RWPE2 (cell line): ENCODE measurements around the gene CKMT1B.
"Not testable (repeated sequence)": the region's sequence is repeated elsewhere in the genome, so short reads cannot be mapped to it uniquely, and the experiment has no call there.

Source experiments
- ATAC-seq: fragments of 200-7000 bp; cut with Tn5 transposase; 3 replicates; pipeline ENCODE4 v1.9.1; 2021; ENCODE audit warnings: low read depth
- DNase-seq: peaks from one replicate; pipeline ENCODE4 v3.0.0-alpha.2; 2020; ENCODE audit warnings: low spot score
- H3K27ac ChIP-seq: fragments of 450-650 bp; 2 replicates; pipeline ENCODE4 v1.5.1; 2017; ENCODE audit warnings: mild to moderate bottlenecking; ENCODE audit not compliant: poor library complexity, severe bottlenecking
- H3K27me3 ChIP-seq: fragments of 250-450 bp; sonication (Bioruptor Pico); 2 replicates; pipeline ENCODE4 v1.5.1; 2021; ENCODE audit warnings: mild to moderate bottlenecking, moderate library complexity; ENCODE audit not compliant: insufficient read depth, poor library complexity, severe bottlenecking
- H3K36me3 ChIP-seq: fragments of 250-450 bp; sonication (Bioruptor Pico); 2 replicates; pipeline ENCODE4 v1.5.1; 2020; ENCODE audit warnings: low read depth, mild to moderate bottlenecking, moderate library complexity
- H3K4me1 ChIP-seq: fragments of 250-450 bp; sonication (Bioruptor Pico); 2 replicates; pipeline ENCODE4 v1.5.1; 2021; ENCODE audit warnings: mild to moderate bottlenecking, moderate library complexity; ENCODE audit not compliant: insufficient read depth, poor library complexity, severe bottlenecking
- H3K4me3 ChIP-seq: fragments of 250-450 bp; sonication (Bioruptor Pico); 2 replicates; pipeline ENCODE4 v1.5.1; 2021; ENCODE audit warnings: mild to moderate bottlenecking, moderate library complexity; ENCODE audit not compliant: severe bottlenecking
- H3K9me3 ChIP-seq: fragments of 250-450 bp; sonication (Bioruptor Pico); 2 replicates; pipeline ENCODE4 v1.5.1; 2021; ENCODE audit warnings: mild to moderate bottlenecking, moderate library complexity; ENCODE audit not compliant: severe bottlenecking
- CTCF ChIP-seq: fragments of 450-650 bp; IDR thresholded peaks from one replicate; pipeline ENCODE4 v1.5.1; 2017; ENCODE audit warnings: mild to moderate bottlenecking, moderate library complexity; ENCODE audit not compliant: poor library complexity, severe bottlenecking

CKMT1B gene

GRCh38 chr15:43593328-43594190 lies at the start of gene CKMT1B:
Gene CKMT1B, plus strand, starts transcription at chr15:43594027. Its CDS starts 192 bp downstream, at chr15:43594219.
- ATAC-seq: peak; percentile 81
- H3K27ac ChIP-seq, H3K4me1 ChIP-seq: not testable (repeated sequence)

GRCh38 chr15:43544266-43544665 lies 49.6 kb upstream of the CKMT1B start:
- Histone ChIP-seq H3K27me3 (no peaks in the 10 kb centered on the region), H3K27ac (no peak overlapping the region), H3K4me3 (no peak overlapping the region), H3K4me1 (no peaks in the 10 kb centered on the region), H3K9me3 (no peaks in the 10 kb centered on the region), H3K36me3 (peaks cover 26% of the 10 kb centered on the region)
- TF ChIP-seq CTCF: no peak
- no peak for ATAC-seq
- no peak for DNase-seq

More at GRCh38 chr15:43593328-43594190, at the start of gene CKMT1B:
- H3K9me3 ChIP-seq, DNase-seq, H3K36me3 ChIP-seq, H3K4me3 ChIP-seq, H3K27me3 ChIP-seq: not testable (repeated sequence)

- H3K4me3 ChIP-seq: no peak overlapping the region
- DNase-seq: no peak
- ATAC-seq: no peak
- peaks cover 29% of the 10 kb centered on the region for H3K36me3 ChIP-seq
- H3K27ac ChIP-seq: no peak overlapping the region
- no peaks in the 10 kb centered on the region for H3K4me1 ChIP-seq
- TF ChIP-seq CTCF: no peak
- no peaks in the 10 kb centered on the region for H3K9me3 ChIP-seq
- H3K27me3 ChIP-seq: no peaks in the 10 kb centered on the region
Measured at GRCh38 chr15:43545426-43545825, 48.4 kb upstream of the CKMT1B start.

- ATAC-seq: no peak
- H3K27me3 ChIP-seq: no peaks in the 10 kb centered on the region
- peaks cover 29% of the 10 kb centered on the region for H3K36me3 ChIP-seq
- H3K9me3 ChIP-seq: no peaks in the 10 kb centered on the region
- H3K4me1 ChIP-seq: no peaks in the 10 kb centered on the region
- no peak overlapping the region for H3K27ac ChIP-seq
- no peak for DNase-seq
- H3K4me3 ChIP-seq: no peak overlapping the region
- no peak for TF ChIP-seq CTCF
Measured at GRCh38 chr15:43547539-43547938, 46.3 kb upstream of the CKMT1B start.

- Histone ChIP-seq H3K27me3 (no peaks in the 10 kb centered on the region), H3K4me1 (no peaks in the 10 kb centered on the region), H3K4me3 (no peak overlapping the region), H3K27ac (no peak overlapping the region), H3K9me3 (no peaks in the 10 kb centered on the region), H3K36me3 (peaks cover 44% of the 10 kb centered on the region)
- TF ChIP-seq CTCF: no peak
- peak; percentile 44; the same call in 1 of the 3 replicates for ATAC-seq
- DNase-seq: no peak
Measured at GRCh38 chr15:43550527-43551363, 43.1 kb upstream of the CKMT1B start.
